ENCODE results near the gene KIF2A. TPM values are rescaled to one million over a fixed set of nuclear protein-coding genes. Genes with fewer than 3 reads are reported as not detected.

Gene KIF2A
- total RNA-seq, 1 donor from 2014 or later: 23.4 TPM

DNA sequence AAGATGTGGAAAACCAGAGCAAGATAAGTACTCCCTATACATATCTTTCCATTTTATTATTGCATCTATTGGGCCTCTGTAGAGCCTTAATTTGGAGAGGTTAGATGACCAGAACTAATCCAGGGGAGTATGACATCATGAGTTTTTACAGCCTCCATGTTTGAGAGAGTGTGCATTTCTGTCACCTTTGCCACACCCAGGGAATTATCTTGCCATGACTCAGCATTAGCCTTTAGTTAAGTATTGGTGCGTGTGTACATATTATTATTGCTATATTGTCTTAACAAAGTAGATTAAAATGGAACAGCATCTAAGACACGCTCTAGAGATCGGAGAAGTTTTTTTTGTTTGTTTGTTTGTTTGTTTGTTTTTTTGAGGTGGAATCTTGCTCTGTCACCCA is 70.1 kb downstream of the KIF2A start:
- no peak for ATAC-seq
- TF ChIP-seq, protein P1, sequence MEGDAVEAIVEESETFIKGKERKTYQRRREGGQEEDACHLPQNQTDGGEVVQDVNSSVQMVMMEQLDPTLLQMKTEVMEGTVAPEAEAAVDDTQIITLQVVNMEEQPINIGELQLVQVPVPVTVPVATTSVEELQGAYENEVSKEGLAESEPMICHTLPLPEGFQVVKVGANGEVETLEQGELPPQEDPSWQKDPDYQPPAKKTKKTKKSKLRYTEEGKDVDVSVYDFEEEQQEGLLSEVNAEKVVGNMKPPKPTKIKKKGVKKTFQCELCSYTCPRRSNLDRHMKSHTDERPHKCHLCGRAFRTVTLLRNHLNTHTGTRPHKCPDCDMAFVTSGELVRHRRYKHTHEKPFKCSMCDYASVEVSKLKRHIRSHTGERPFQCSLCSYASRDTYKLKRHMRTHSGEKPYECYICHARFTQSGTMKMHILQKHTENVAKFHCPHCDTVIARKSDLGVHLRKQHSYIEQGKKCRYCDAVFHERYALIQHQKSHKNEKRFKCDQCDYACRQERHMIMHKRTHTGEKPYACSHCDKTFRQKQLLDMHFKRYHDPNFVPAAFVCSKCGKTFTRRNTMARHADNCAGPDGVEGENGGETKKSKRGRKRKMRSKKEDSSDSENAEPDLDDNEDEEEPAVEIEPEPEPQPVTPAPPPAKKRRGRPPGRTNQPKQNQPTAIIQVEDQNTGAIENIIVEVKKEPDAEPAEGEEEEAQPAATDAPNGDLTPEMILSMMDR (IDR thresholded peaks at IDR 0.05): no peak
- no peak overlapping the region for H3K4me3 ChIP-seq
- no peaks in the 10 kb centered on the region for H3K9me3 ChIP-seq
- no peaks in the 10 kb centered on the region for H3K27me3 ChIP-seq
- H3K27ac ChIP-seq: no peak overlapping the region
- no peaks in the 10 kb centered on the region for H3K4me1 ChIP-seq
- no peak for DNase-seq
- H3K36me3 ChIP-seq: peaks cover 77% of the 10 kb centered on the region
- intact Hi-C loops (cut with DNase I): no loop called here

DNA sequence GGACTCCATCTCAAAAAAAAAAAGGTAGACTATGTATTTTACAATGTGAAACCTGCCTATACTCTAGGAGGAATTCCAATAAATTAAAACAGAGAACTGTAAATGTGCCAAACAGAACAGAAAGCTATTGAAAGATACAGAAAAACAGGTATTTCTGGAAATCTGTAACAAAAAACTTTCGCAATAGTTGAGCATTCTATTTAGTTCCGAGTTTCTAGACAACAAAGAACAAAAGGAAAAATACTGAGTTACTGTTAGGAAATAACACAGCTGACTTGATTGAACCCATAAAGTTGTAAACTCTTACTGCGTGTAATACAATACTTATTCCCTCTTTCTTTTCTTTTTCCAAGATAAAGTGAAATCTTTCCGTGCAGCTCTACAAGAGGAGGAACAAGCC is 79.1 kb downstream of the KIF2A start:
- intact Hi-C loops (cut with DNase I): no loop called here
- Histone ChIP-seq H3K27me3 (no peaks in the 10 kb centered on the region), H3K4me3 (no peak overlapping the region), H3K36me3 (peaks cover 85% of the 10 kb centered on the region), H3K27ac (no peak overlapping the region), H3K9me3 (no peaks in the 10 kb centered on the region), H3K4me1 (no peaks in the 10 kb centered on the region)
- ATAC-seq (no peak), DNase-seq (no peak)
- TF ChIP-seq, protein P1 (IDR thresholded peaks at IDR 0.05): no peak

DNA sequence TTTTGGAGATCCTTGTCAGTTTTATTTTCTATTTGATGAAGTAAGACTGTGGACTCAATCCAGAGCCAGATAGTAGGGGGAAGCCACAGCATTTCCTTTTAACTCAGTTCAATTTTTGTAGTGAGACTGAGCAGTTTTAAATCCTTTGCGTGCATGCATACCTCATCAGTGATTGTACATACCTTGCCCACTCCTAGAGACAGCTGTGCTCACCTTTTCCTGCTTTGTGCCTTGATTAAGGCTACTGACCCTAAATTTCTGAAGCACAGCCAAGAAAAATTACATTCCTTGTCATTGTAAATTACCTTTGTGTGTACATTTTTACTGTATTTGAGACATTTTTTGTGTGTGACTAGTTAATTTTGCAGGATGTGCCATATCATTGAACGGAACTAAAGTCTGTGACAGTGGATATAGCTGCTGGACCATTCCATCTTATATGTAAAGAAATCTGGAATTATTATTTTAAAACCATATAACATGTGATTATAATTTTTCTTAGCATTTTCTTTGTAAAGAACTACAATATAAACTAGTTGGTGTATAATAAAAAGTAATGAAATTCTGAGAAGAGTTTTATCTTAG is 79.9 kb downstream of the KIF2A start:
- ATAC-seq (no peak), DNase-seq (no peak)
- Histone ChIP-seq H3K36me3 (peaks cover 85% of the 10 kb centered on the region), H3K27ac (no peak overlapping the region), H3K9me3 (no peaks in the 10 kb centered on the region), H3K27me3 (no peaks in the 10 kb centered on the region), H3K4me1 (no peaks in the 10 kb centered on the region), H3K4me3 (no peak overlapping the region)
- TF ChIP-seq, protein P1 (IDR thresholded peaks at IDR 0.05): no peak
- intact Hi-C loops (cut with DNase I): no loop called here

DNA sequence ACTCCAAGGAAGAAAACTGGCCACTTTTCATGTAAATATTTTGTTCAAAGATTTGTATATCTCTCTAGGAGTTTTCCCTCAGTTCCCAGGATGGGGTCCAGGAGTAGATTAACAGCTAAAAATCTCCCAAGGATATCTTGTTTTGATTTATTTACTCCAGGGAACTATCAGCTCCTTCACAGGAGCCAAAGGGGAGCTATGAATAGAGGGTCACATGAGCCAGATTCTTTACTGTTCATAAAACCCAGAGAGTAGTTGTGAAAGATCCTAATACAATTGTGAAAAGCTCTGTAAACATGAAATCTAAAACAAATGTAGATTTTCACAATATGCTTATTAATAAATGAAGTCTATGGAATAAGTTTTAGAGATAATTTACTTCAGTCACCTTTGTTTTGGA is 80.8 kb downstream of the KIF2A start:
- TF ChIP-seq, protein P1 (IDR thresholded peaks at IDR 0.05): no peak
- Histone ChIP-seq H3K4me1 (no peaks in the 10 kb centered on the region), H3K36me3 (peaks cover 85% of the 10 kb centered on the region), H3K9me3 (no peaks in the 10 kb centered on the region), H3K4me3 (no peak overlapping the region), H3K27ac (no peak overlapping the region), H3K27me3 (no peaks in the 10 kb centered on the region)
- no peak for DNase-seq
- ATAC-seq: no peak
- intact Hi-C loops (cut with DNase I): no loop called here

DNA sequence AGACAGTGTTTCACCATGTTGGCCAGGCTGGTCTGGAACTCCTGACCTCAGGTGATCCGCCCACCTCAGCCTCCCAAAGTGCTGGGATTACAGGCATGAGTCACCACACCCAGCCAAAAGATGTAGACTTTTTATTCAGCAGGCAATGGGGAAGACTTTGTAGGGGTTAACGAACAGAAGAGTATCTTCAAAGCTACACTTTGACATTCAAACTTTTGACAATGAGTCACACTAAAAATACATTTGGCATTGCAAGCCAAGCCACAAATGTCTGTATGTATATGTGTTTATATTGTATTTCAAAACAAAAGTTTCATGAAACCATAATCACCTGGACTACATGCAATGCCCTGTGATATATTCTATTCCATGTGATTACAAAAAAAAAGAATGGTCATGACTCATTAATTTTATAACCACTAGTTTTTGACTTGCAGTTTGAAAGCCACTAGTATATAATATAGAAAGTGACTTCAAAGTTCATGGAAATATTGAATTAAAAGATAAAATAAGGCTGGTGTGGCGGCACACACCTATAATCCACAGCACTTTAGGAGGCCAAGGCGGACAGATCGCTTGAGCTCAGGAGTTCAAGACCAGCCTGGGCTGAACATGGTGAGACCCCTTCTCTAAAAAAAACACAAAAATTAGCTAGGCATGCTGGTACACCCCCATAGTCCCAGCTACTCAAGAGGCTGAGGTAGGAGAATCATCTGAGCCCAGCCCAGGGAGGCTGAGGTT is 89.4 kb downstream of the KIF2A start:
- Histone ChIP-seq H3K27me3 (no peaks in the 10 kb centered on the region), H3K9me3 (no peaks in the 10 kb centered on the region), H3K4me1 (no peaks in the 10 kb centered on the region), H3K36me3 (peaks cover 93% of the 10 kb centered on the region), H3K27ac (no peak overlapping the region), H3K4me3 (no peak overlapping the region)
- TF ChIP-seq, protein P1 (IDR thresholded peaks at IDR 0.05): no peak
- DNase-seq (no peak), ATAC-seq (no peak)
- intact Hi-C loops (cut with DNase I): no loop called here

Data from upper lobe of right lung (tissue), 1 donor.